PC-9 (cell line): ENCODE results near the gene TULP4. TPM values are rescaled to one million over a fixed set of nuclear protein-coding genes. Genes with fewer than 3 reads are reported as not detected.

ENCODE experiments used
- BruUV-seq: library from RNA; stranded (reverse); fragments of 400-500 nt; replicated peaks from 2 replicates; lab custom pipeline; 2021; lab: Mats Ljungman, UMichigan
- CTCF ChIA-PET: fragments of 300-600 bp; sonication (Branson Sonifier 250); formaldehyde crosslinking; loops from one replicate; lab custom pipeline; 2022; ENCODE audit warnings: antibody characterized with exemption; lab: Charles Lee
- POLR2A ChIA-PET: fragments of 300-600 bp; sonication (Branson Sonifier 250); formaldehyde crosslinking; loops from one replicate; lab custom pipeline; 2022; ENCODE audit warnings: antibody characterized with exemption; ENCODE audit not compliant: unreplicated experiment; lab: Charles Lee
- DNase-seq, 2 experiments: peaks; one replicate each; pipeline versions ENCODE4 v3.0.0 to v3.0.0-alpha.2; 2015 to 2022; ENCODE audit warnings: mixed read lengths in 1 of 2
- H2AFZ ChIP-seq: fragments of 200-600 bp; sonication (generic); 2 replicates; pipeline ENCODE4 v1.8.1; 2017; ENCODE audit warnings: antibody characterized with exemption
- H3F3A ChIP-seq: fragments of 200-600 bp; sonication (generic); 2 replicates; pipeline ENCODE4 v1.8.1; 2017; ENCODE audit warnings: antibody characterized with exemption, mild to moderate bottlenecking, low read depth; ENCODE audit not compliant: insufficient read depth
- H3K27ac ChIP-seq: fragments of 200-600 bp; sonication (generic); 2 replicates; pipeline ENCODE4 v1.6.1; 2016; ENCODE audit warnings: mixed run types
- H3K27me3 ChIP-seq: fragments of 200-600 bp; sonication (generic); 2 replicates; pipeline ENCODE4 v1.6.1; 2016; ENCODE audit warnings: low read depth, mixed run types; ENCODE audit not compliant: insufficient read depth
- H3K36me3 ChIP-seq: fragments of 200-600 bp; sonication (generic); 2 replicates; pipeline ENCODE4 v1.6.1; 2016; ENCODE audit warnings: low read depth, mixed run types
- H3K4me1 ChIP-seq: fragments of 200-600 bp; sonication (generic); replicated peaks from 2 replicates; pipeline ENCODE4 v1.6.1; 2016; ENCODE audit warnings: mixed run types; ENCODE audit not compliant: insufficient read depth
- H3K4me2 ChIP-seq: fragments of 200-600 bp; sonication (generic); 2 replicates; pipeline ENCODE4 v1.6.1; 2017; ENCODE audit warnings: mixed run types
- H3K4me3 ChIP-seq: fragments of 200-600 bp; sonication (generic); 2 replicates; pipeline ENCODE4 v1.6.1; 2016; ENCODE audit warnings: mixed run types
- H3K79me2 ChIP-seq: fragments of 200-600 bp; sonication (generic); 2 replicates; pipeline ENCODE4 v1.6.1; 2017; ENCODE audit warnings: low read depth, mixed run types
- H3K9me2 ChIP-seq: fragments of 200-600 bp; sonication (generic); 2 replicates; pipeline ENCODE4 v1.8.1; 2017; ENCODE audit warnings: mild to moderate bottlenecking; ENCODE audit not compliant: insufficient read depth
- H3K9me3 ChIP-seq: fragments of 200-600 bp; sonication (generic); 2 replicates; pipeline ENCODE4 v1.8.1; 2016; ENCODE audit warnings: low read depth; ENCODE audit not compliant: insufficient read depth
- H4K20me1 ChIP-seq: fragments of 200-600 bp; sonication (generic); 2 replicates; pipeline ENCODE4 v1.8.1; 2017; ENCODE audit not compliant: insufficient read depth
- CTCF ChIP-seq: fragments of 200-600 bp; sonication (generic); conservative IDR thresholded peaks from 2 replicates; pipeline ENCODE4 v1.6.1; 2017; ENCODE audit warnings: mixed run types, antibody characterized with exemption, mild to moderate bottlenecking, moderate library complexity
- EZH2 ChIP-seq: fragments of 200-600 bp; sonication (generic); IDR thresholded peaks from 2 replicates; pipeline ENCODE4 v1.8.0; 2017; ENCODE audit warnings: antibody characterized with exemption, low read depth
- intact Hi-C: fragments of 100-400 bp; cut with micrococcal nuclease; formaldehyde crosslinking; loops from one replicate; pipeline ENCODE4 v1.10.0; 2022; ENCODE audit not compliant: unreplicated experiment
- total RNA-seq: library from RNA; stranded (reverse); gene quantifications from 2 replicates; pipeline ENCODE4 v1.2.3, GENCODE V29; 2021

TULP4 gene
- total RNA-seq, 1 experiment from 2014 or later = 34.0 TPM

- Histone ChIP-seq H3K4me3 (no peak overlapping the region), H4K20me1 (no peaks in the 10 kb centered on the region), H3K27ac (no peak overlapping the region), H3F3A (no peaks in the 10 kb centered on the region; the same call in 1 of the 2 replicates), H3K4me2 (no peak overlapping the region), H3K4me1 (no peaks in the 10 kb centered on the region), H3K9me2 (no peaks in the 10 kb centered on the region), H3K9me3 (no peaks in the 10 kb centered on the region), H3K36me3 (no peaks in the 10 kb centered on the region), H3K27me3 (no peaks in the 10 kb centered on the region), H2AFZ (no peak overlapping the region), H3K79me2 (no peaks in the 10 kb centered on the region)
- POLR2A ChIA-PET = no interaction called here
- no TSS peak for BruUV-seq
- intact Hi-C loops = no loop called here
- TF ChIP-seq EZH2 (no peak), CTCF (no peak)
- DNase-seq = no peak
- CTCF ChIA-PET = no interaction called here
Measured at GRCh38 chr6:158465257-158465656, 153.0 kb downstream of the TULP4 start.

GRCh38 chr6:158465747-158466146, 153.5 kb downstream of the TULP4 start:
- Histone ChIP-seq H3K79me2 (no peaks in the 10 kb centered on the region), H3K4me2 (no peak overlapping the region), H3K9me3 (no peaks in the 10 kb centered on the region), H3F3A (no peaks in the 10 kb centered on the region), H4K20me1 (no peaks in the 10 kb centered on the region), H3K36me3 (no peaks in the 10 kb centered on the region), H3K27me3 (no peaks in the 10 kb centered on the region), H2AFZ (no peak overlapping the region), H3K4me3 (no peak overlapping the region), H3K9me2 (no peaks in the 10 kb centered on the region), H3K27ac (no peak overlapping the region), H3K4me1 (no peaks in the 10 kb centered on the region)
- TF ChIP-seq EZH2 (no peak), CTCF (no peak)
- ChIA-PET POLR2A (no interaction called here), CTCF (no interaction called here)
- no peak for DNase-seq
- no TSS peak for BruUV-seq
- intact Hi-C loops = no loop called here

- Histone ChIP-seq H3K4me3 (no peak overlapping the region), H2AFZ (no peak overlapping the region), H3K4me1 (no peaks in the 10 kb centered on the region), H4K20me1 (no peaks in the 10 kb centered on the region), H3F3A (no peaks in the 10 kb centered on the region), H3K9me3 (no peaks in the 10 kb centered on the region), H3K4me2 (no peak overlapping the region), H3K27me3 (no peaks in the 10 kb centered on the region), H3K79me2 (no peaks in the 10 kb centered on the region), H3K36me3 (0 out of 2 replicates have a peak, but pooled peaks cover 2% of the 10 kb centered on the region), H3K27ac (no peak overlapping the region), H3K9me2 (no peaks in the 10 kb centered on the region)
- ChIA-PET CTCF (no interaction called here), POLR2A (no interaction called here)
- BruUV-seq = no TSS peak
- intact Hi-C loops = no loop called here
- no peak for DNase-seq
- TF ChIP-seq EZH2 (no peak), CTCF (no peak)
Measured at GRCh38 chr6:158467923-158468322, 155.7 kb downstream of the TULP4 start.
